ENCODE results near the gene SYTL2.

The SYTL2 gene

GRCh38 chr11:85758026-85758425 is 52.9 kb downstream of the SYTL2 start:
- TF ChIP-seq, protein P1, sequence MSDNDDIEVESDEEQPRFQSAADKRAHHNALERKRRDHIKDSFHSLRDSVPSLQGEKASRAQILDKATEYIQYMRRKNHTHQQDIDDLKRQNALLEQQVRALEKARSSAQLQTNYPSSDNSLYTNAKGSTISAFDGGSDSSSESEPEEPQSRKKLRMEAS (IDR thresholded peaks at IDR 0.05), result no peak
- TF ChIP-seq TCF12 (IDR thresholded peaks at IDR 0.05; ENCODE audit: low read depth), result no peak
- no peak for TF ChIP-seq ZBTB7A (IDR thresholded peaks at IDR 0.05; ENCODE audit: low read depth)
- TF ChIP-seq CREB1 (IDR thresholded peaks at IDR 0.05; ENCODE audit: low read depth), result no peak
- TF ChIP-seq RAD21 (IDR thresholded peaks at IDR 0.05; ENCODE audit: low read depth), result no peak

DNA sequence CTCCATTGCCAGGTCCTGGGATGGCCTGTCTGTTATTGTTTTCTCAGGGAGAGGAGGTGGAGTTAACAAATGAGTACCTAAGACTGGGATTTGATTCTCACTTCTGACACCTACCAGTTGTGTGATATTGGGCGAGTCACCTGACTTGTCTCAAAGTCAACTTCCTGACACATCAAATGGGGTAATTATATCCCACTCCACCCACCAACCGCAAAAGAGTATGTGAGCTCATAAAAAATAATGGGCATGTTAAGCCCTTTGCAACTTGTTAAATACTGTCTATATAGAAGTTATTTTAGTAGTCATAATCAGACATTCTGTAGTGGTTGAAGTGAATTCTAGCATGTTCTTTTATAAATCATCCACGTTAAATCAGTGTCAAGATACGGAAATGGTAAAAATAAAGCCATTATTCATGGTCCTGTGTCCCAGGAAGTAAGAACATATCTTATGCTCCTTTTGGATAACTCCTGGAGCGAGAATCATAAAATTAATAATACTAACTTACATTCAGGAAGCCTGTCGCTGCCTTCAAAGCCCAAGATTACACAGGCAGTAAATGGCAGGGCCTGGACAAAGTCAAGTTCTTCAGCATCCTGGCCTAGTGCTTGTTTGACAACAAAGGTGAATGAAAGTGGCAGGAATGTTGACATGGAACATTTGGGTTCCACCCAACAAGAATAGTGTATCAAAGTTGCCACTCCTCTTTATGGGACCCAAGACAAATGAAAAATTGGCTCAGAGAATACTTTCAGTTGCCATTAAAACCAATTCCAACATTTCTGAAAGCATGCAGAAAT is 54.3 kb downstream of the SYTL2 start:
- no peak for TF ChIP-seq ZBTB7A (IDR thresholded peaks at IDR 0.05; ENCODE audit: low read depth)

DNA sequence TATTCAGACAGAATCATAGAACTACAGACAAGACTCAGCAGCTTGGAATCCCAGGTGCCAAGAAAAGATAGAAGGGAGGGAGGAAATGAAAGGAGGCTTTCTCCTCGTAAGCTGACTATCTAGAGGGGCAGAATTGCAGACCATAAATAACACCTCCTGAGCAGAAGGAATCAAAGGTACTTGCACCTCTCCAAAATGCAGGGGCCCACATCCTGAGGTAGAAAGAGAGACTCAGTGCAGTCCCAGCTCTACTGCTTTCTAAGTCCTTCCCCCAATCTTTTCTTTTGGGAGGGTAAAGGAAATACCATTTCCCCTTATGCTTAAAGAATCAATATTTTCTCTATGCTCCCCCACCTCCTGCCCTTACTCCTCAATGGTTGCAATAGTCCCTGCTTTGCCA is 55.2 kb downstream of the SYTL2 start:
- no peak for TF ChIP-seq ZBTB7A (IDR thresholded peaks at IDR 0.05; ENCODE audit: low read depth)
- no peak for TF ChIP-seq TEAD4 (IDR thresholded peaks at IDR 0.05)
- TF ChIP-seq USF1 (IDR thresholded peaks at IDR 0.05), result no peak
- no peak for TF ChIP-seq RAD21 (IDR thresholded peaks at IDR 0.05; ENCODE audit: low read depth)
- no peak for TF ChIP-seq NFIC (IDR thresholded peaks at IDR 0.05)
- TF ChIP-seq FOXM1 (IDR thresholded peaks at IDR 0.05; ENCODE audit: borderline replicate concordance, low read depth), result no peak
- TF ChIP-seq YY1 (IDR thresholded peaks at IDR 0.05; ENCODE audit: low read depth), result no peak
- no peak for TF ChIP-seq CEBPB (IDR thresholded peaks at IDR 0.05)
- no peak for TF ChIP-seq CREB1 (IDR thresholded peaks at IDR 0.05; ENCODE audit: low read depth)
- no peak for TF ChIP-seq EP300 (IDR thresholded peaks at IDR 0.05; ENCODE audit: borderline replicate concordance)
- TF ChIP-seq TAF1 (IDR thresholded peaks at IDR 0.05; ENCODE audit: low read depth), result no peak
- no peak for TF ChIP-seq EGR1 (IDR thresholded peaks at IDR 0.05)
- TF ChIP-seq, protein P1 (IDR thresholded peaks at IDR 0.05), result no peak
- no peak for TF ChIP-seq TCF12 (IDR thresholded peaks at IDR 0.05; ENCODE audit: low read depth)

- TF ChIP-seq TEAD4 (IDR thresholded peaks at IDR 0.05) (no peak), EP300 (IDR thresholded peaks at IDR 0.05; ENCODE audit: borderline replicate concordance) (no peak), CEBPB (IDR thresholded peaks at IDR 0.05) (no peak), NFIC (IDR thresholded peaks at IDR 0.05) (no peak), CREB1 (IDR thresholded peaks at IDR 0.05; ENCODE audit: low read depth) (no peak), TCF12 (IDR thresholded peaks at IDR 0.05; ENCODE audit: low read depth) (no peak)
- TF ChIP-seq, protein P1 (IDR thresholded peaks at IDR 0.05), result no peak
- TF ChIP-seq, protein P2, sequence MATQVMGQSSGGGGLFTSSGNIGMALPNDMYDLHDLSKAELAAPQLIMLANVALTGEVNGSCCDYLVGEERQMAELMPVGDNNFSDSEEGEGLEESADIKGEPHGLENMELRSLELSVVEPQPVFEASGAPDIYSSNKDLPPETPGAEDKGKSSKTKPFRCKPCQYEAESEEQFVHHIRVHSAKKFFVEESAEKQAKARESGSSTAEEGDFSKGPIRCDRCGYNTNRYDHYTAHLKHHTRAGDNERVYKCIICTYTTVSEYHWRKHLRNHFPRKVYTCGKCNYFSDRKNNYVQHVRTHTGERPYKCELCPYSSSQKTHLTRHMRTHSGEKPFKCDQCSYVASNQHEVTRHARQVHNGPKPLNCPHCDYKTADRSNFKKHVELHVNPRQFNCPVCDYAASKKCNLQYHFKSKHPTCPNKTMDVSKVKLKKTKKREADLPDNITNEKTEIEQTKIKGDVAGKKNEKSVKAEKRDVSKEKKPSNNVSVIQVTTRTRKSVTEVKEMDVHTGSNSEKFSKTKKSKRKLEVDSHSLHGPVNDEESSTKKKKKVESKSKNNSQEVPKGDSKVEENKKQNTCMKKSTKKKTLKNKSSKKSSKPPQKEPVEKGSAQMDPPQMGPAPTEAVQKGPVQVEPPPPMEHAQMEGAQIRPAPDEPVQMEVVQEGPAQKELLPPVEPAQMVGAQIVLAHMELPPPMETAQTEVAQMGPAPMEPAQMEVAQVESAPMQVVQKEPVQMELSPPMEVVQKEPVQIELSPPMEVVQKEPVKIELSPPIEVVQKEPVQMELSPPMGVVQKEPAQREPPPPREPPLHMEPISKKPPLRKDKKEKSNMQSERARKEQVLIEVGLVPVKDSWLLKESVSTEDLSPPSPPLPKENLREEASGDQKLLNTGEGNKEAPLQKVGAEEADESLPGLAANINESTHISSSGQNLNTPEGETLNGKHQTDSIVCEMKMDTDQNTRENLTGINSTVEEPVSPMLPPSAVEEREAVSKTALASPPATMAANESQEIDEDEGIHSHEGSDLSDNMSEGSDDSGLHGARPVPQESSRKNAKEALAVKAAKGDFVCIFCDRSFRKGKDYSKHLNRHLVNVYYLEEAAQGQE (IDR thresholded peaks at IDR 0.05; ENCODE audit: low read depth), result no peak
These were observed 55.7 kb downstream of the SYTL2 start for GRCh38 chr11:85755285-85755684.

DNA sequence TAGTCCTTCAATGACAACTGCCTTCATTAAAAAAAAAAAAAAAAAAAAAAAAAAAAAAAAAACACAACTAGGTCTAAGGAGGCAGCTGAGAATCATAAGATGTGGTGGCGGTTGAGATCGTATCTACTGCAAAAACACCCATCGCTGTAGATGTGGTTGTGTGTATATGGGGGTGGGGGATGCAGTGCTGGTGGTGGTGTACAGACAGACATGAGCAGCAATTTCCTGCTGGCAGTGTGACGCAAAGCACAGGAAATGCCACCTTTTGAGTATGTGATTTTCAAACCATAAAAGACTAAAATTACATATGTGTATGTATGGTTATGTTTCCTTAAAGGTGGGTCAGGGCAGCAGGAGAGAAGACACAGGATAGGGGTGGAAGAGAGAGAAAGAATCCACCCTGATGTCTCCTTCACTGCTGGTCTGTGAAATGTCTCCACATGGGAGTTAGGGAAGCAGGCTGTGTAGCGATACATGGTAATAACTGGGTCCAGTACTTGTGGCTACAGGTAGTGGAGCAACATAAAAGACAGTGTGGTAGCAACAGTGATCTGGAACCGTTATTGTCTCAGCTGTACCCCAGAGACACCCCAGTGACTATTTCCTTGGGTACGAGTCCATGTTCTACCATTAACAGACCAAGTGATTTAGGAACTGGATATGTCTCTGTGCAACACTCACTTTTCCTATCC is 57.9 kb downstream of the SYTL2 start:
- TF ChIP-seq EP300 (IDR thresholded peaks at IDR 0.05; ENCODE audit: borderline replicate concordance) (no peak), CREB1 (IDR thresholded peaks at IDR 0.05; ENCODE audit: low read depth) (no peak), RAD21 (IDR thresholded peaks at IDR 0.05; ENCODE audit: low read depth) (no peak), TAF1 (IDR thresholded peaks at IDR 0.05; ENCODE audit: low read depth) (no peak), FOXM1 (IDR thresholded peaks at IDR 0.05; ENCODE audit: borderline replicate concordance, low read depth) (no peak), TCF12 (IDR thresholded peaks at IDR 0.05; ENCODE audit: low read depth) (no peak), ZBTB7A (IDR thresholded peaks at IDR 0.05; ENCODE audit: low read depth) (no peak)
- TF ChIP-seq, protein P2 (IDR thresholded peaks at IDR 0.05; ENCODE audit: low read depth), result no peak

DNA sequence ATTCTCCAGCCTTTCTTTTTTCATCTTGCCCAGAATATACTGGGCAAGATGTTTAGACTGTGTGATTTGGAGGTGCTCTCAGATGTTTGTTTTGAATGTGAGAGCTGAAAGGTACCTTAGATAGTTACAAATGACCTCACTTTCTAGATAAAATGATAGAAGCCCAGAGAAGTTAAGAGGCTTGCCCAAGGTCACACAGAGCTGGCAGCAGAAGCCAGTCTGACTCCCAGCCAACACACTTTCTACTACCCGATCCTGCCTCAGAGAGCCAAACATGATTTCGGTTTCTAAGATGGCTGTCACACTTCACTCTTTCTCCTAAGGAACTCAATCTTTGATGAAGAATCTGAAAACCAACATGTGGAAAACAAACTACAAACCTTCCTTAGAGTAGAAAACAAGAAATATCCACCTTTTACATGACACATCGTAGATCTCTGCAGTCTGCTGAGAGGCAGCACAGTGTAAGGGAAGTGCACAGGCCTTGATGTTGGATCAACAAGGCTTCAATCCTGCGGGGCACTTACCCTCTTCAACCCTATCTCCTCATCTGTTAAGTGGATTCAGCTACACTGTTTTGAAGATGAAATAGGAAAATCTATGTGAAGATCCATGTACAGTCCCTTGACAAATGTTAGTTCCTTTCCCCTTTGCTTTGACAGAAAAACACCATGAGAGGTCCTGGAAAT is 58.6 kb downstream of the SYTL2 start:
- TF ChIP-seq EP300 (IDR thresholded peaks at IDR 0.05; ENCODE audit: borderline replicate concordance), result no peak
- no peak for TF ChIP-seq TAF1 (IDR thresholded peaks at IDR 0.05; ENCODE audit: low read depth)
- TF ChIP-seq CEBPB (IDR thresholded peaks at IDR 0.05), result no peak
